Fibroblast of skin of left biceps (primary cell): Measurements from ENCODE around the gene RAB40B.

Experiments used
- DNase-seq, 2 experiments: peaks; one replicate each; pipeline ENCODE4 v3.0.0-alpha.2; 2013; ENCODE audit warnings: low read depth in 2 of 2

Gene RAB40B

GRCh38 chr17:82649501-82650261, 48.8 kb downstream of the RAB40B start:
- DNase-seq: no peak

GRCh38 chr17:82648742-82649331, 49.7 kb downstream of the RAB40B start:
- peak in 1 of 2 experiments; percentile 4 for DNase-seq

- DNase-seq: peak; percentile 95 to 96
Observed at GRCh38 chr17:82648165-82648668, 50.3 kb downstream of the RAB40B start, which contains the start of gene WDR45B. TSS of gene WDR45B (minus strand) at chr17:82648444. CDS start at chr17:82648340, 104 bp downstream.

- DNase-seq: no peak
Observed at GRCh38 chr17:82647593-82648164, 50.8 kb downstream of the RAB40B start.

GRCh38 chr17:82645516-82645915, 53.0 kb downstream of the RAB40B start:
- DNase-seq: no peak

- DNase-seq: no peak
Observed at GRCh38 chr17:82644148-82644547, 54.4 kb downstream of the RAB40B start.

- DNase-seq: no peak
Observed at GRCh38 chr17:82642022-82642421, 56.5 kb downstream of the RAB40B start.

GRCh38 chr17:82640036-82640435, 58.5 kb downstream of the RAB40B start:
- DNase-seq: no peak

- DNase-seq: no peak
Observed at GRCh38 chr17:82639628-82640027, 58.9 kb downstream of the RAB40B start.

GRCh38 chr17:82638183-82638773, 60.2 kb downstream of the RAB40B start:
- no peak for DNase-seq

- DNase-seq: no peak
Observed at GRCh38 chr17:82636626-82637598, 61.6 kb downstream of the RAB40B start.

- no peak for DNase-seq
Observed at GRCh38 chr17:82633343-82633742, 65.2 kb downstream of the RAB40B start.

GRCh38 chr17:82632451-82632850, 66.0 kb downstream of the RAB40B start:
- DNase-seq: no peak

- no peak for DNase-seq
Observed at GRCh38 chr17:82631544-82631943, 67.0 kb downstream of the RAB40B start.

GRCh38 chr17:82630212-82630611, 68.3 kb downstream of the RAB40B start:
- DNase-seq: no peak

- DNase-seq: no peak
Observed at GRCh38 chr17:82629748-82630147, 68.8 kb downstream of the RAB40B start.

GRCh38 chr17:82627405-82627804, 71.1 kb downstream of the RAB40B start:
- DNase-seq: no peak

- DNase-seq: no peak
Observed at GRCh38 chr17:82623707-82624106, 74.8 kb downstream of the RAB40B start.

GRCh38 chr17:82619641-82620040, 78.9 kb downstream of the RAB40B start:
- no peak for DNase-seq

- DNase-seq: no peak
Observed at GRCh38 chr17:82619211-82619610, 79.3 kb downstream of the RAB40B start.

- no peak for DNase-seq
Observed at GRCh38 chr17:82616021-82616711, 82.3 kb downstream of the RAB40B start.
